GM23338 (cell line): Measurements from ENCODE around the gene OR2L3. TPM values are rescaled to one million over a fixed set of nuclear protein-coding genes. Genes with fewer than 3 reads are reported as not detected.

Experiments used
- ATAC-seq: fragments of 200-7000 bp; cut with Tn5 transposase; 3 replicates; pipeline ENCODE4 v1.9.1; 2020
- DNase-seq: peaks from one replicate; pipeline ENCODE4 v3.0.0-alpha.2; 2015; ENCODE audit warnings: low spot score
- H2AFZ ChIP-seq: fragments of 200-600 bp; sonication (generic); 2 replicates; pipeline ENCODE4 v1.8.0; 2016; ENCODE audit warnings: antibody characterized with exemption, mild to moderate bottlenecking, moderate library complexity
- H3F3A ChIP-seq: fragments of 200-600 bp; sonication (generic); replicated peaks from 2 replicates; pipeline ENCODE4 v1.8.0; 2017; ENCODE audit warnings: antibody characterized with exemption, mixed run types, low read depth
- H3K27ac ChIP-seq: fragments of 200-600 bp; sonication (generic); 2 replicates; pipeline ENCODE4 v1.6.1; 2016; ENCODE audit warnings: low read depth
- H3K27me3 ChIP-seq: fragments of 200-600 bp; sonication (generic); 2 replicates; pipeline ENCODE4 v1.8.0; 2016; ENCODE audit warnings: mild to moderate bottlenecking, mixed run types, moderate library complexity; ENCODE audit not compliant: insufficient read depth
- H3K36me3 ChIP-seq: fragments of 200-600 bp; sonication (generic); 2 replicates; pipeline ENCODE4 v1.8.0; 2016; ENCODE audit warnings: mild to moderate bottlenecking; ENCODE audit not compliant: insufficient read depth
- H3K4me1 ChIP-seq: fragments of 200-600 bp; sonication (generic); 2 replicates; pipeline ENCODE4 v1.8.0; 2016; ENCODE audit warnings: mild to moderate bottlenecking, moderate library complexity; ENCODE audit not compliant: insufficient read depth
- H3K4me2 ChIP-seq: fragments of 200-600 bp; sonication (generic); 2 replicates; pipeline ENCODE4 v1.7.1; 2017; ENCODE audit warnings: mixed run types
- H3K4me3 ChIP-seq: fragments of 200-600 bp; sonication (generic); 2 replicates; pipeline ENCODE4 v1.6.1; 2016; ENCODE audit warnings: mixed run types
- H3K79me2 ChIP-seq: fragments of 200-600 bp; sonication (generic); replicated peaks from 2 replicates; pipeline ENCODE4 v1.8.0; 2017; ENCODE audit warnings: mild to moderate bottlenecking; ENCODE audit not compliant: insufficient read depth
- H3K9me2 ChIP-seq: fragments of 200-600 bp; sonication (generic); 2 replicates; pipeline ENCODE4 v1.8.0; 2017; ENCODE audit not compliant: insufficient read depth
- H4K20me1 ChIP-seq: fragments of 200-600 bp; sonication (generic); replicated peaks from 2 replicates; pipeline ENCODE4 v1.8.0; 2017; ENCODE audit warnings: mild to moderate bottlenecking; ENCODE audit not compliant: insufficient read depth
- H3K27ac Mint-ChIP-seq: 2 replicates; pipeline ENCODE4 v1.8.0; 2020; ENCODE audit warnings: inconsistent platforms, mild to moderate bottlenecking, moderate library complexity, mixed read lengths
- H3K27me3 Mint-ChIP-seq: 3 replicates; pipeline ENCODE4 v1.8.0; 2022; ENCODE audit warnings: low read depth, mild to moderate bottlenecking, moderate library complexity, mixed read lengths, inconsistent platforms; ENCODE audit not compliant: insufficient read depth, poor library complexity
- H3K36me3 Mint-ChIP-seq: 3 replicates; pipeline ENCODE4 v1.8.0; 2021; ENCODE audit warnings: low read depth, mild to moderate bottlenecking, inconsistent platforms, moderate library complexity, mixed read lengths
- H3K4me1 Mint-ChIP-seq: 3 replicates; pipeline ENCODE4 v1.8.0; 2020; ENCODE audit warnings: mild to moderate bottlenecking, inconsistent platforms, mixed read lengths
- H3K4me3 Mint-ChIP-seq: 3 replicates; pipeline ENCODE4 v1.8.0; 2021; ENCODE audit warnings: moderate library complexity, mild to moderate bottlenecking, inconsistent platforms, mixed read lengths
- H3K9me3 Mint-ChIP-seq: 3 replicates; pipeline ENCODE4 v1.8.0; 2020; ENCODE audit warnings: moderate library complexity, mild to moderate bottlenecking, inconsistent platforms, mixed read lengths
- CREB1 ChIP-seq: fragments of 250-450 bp; sonication (Bioruptor Pico); IDR thresholded peaks from 2 replicates; pipeline ENCODE4 v1.5.0; 2020; ENCODE audit warnings: low read depth, mild to moderate bottlenecking, moderate library complexity
- CTCF ChIP-seq, 2 experiments: fragments of 200-600 bp in 1 of 2; sonication (generic) in 1 of 2; conservative IDR thresholded peaks; 2 replicates each; pipeline versions ENCODE4 v1.5.1 to v1.6.1; 2016 to 2017; ENCODE audit warnings: antibody characterized with exemption in 2 of 2, low read depth in 2 of 2, mild to moderate bottlenecking in 2 of 2, moderate library complexity in 1 of 2
- ETS1 ChIP-seq: IDR thresholded peaks from 2 replicates; pipeline ENCODE4 v1.6.1; 2016; ENCODE audit warnings: antibody characterized with exemption
- EZH2 ChIP-seq: fragments of 200-600 bp; sonication (generic); IDR thresholded peaks from one replicate; pipeline ENCODE4 v1.8.0; 2017; ENCODE audit warnings: antibody characterized with exemption, mild to moderate bottlenecking, low read depth; ENCODE audit not compliant: unreplicated experiment
- JUNB ChIP-seq: IDR thresholded peaks from one replicate; pipeline ENCODE4 v1.6.1; 2016; ENCODE audit warnings: antibody characterized with exemption; ENCODE audit not compliant: unreplicated experiment
- ZNF462 ChIP-seq: fragments of 250-450 bp; sonication (Bioruptor Pico); IDR thresholded peaks from 2 replicates; pipeline ENCODE4 v1.5.0; 2020; ENCODE audit warnings: mild to moderate bottlenecking, moderate library complexity
- polyA plus RNA-seq: library from polyadenylated mRNA; unstranded; fragments of >200 nt; fragmentation: Nextera tagmentation; extraction: Ambion mirVana; gene quantifications from 2 replicates; pipeline ENCODE4 v1.2.1, GENCODE V29; 2016
- total RNA-seq: library from RNA; depleted of rRNA; stranded (reverse); fragments of >200 nt; shearing (Covaris generic); gene quantifications from 2 replicates; pipeline ENCODE4 v1.2.3, GENCODE V29; 2014

OR2L3 gene
- total and polyA plus RNA-seq, 2 experiments from 2014 or later: not detected

GRCh38 chr1:248009681-248010080, 37.0 kb upstream of the OR2L3 start:
- DNase-seq (no peak), ATAC-seq (no peak)
- H3K27me3 Mint-ChIP-seq: no peaks in the 10 kb centered on the region
- H3K4me3 ChIP-seq: no peak overlapping the region
- H3K9me3 Mint-ChIP-seq: peaks cover 88% of the 10 kb centered on the region
- H3K27ac ChIP-seq: no peak overlapping the region
- H4K20me1 ChIP-seq: no peaks in the 10 kb centered on the region
- no peaks in the 10 kb centered on the region for H3K27me3 ChIP-seq
- no peak overlapping the region for H3K27ac Mint-ChIP-seq
- no peaks in the 10 kb centered on the region for H3K36me3 ChIP-seq
- peaks cover 17% of the 10 kb centered on the region for H3K36me3 Mint-ChIP-seq
- no peaks in the 10 kb centered on the region for H3K9me2 ChIP-seq
- H3K79me2 ChIP-seq: no peaks in the 10 kb centered on the region
- no peaks in the 10 kb centered on the region for H3K4me1 Mint-ChIP-seq
- no peak overlapping the region for H3K4me2 ChIP-seq
- H3K4me1 ChIP-seq: no peaks in the 10 kb centered on the region
- H3K4me3 Mint-ChIP-seq: no peak overlapping the region
- H3F3A ChIP-seq: no peaks in the 10 kb centered on the region
- TF ChIP-seq EZH2 (no peak), JUNB (no peak), ETS1 (no peak), ZNF462 (CRISPR knock-in tag) (no peak), CREB1 (no peak), CTCF (conservative IDR thresholded peaks at IDR 0.05; ENCODE audit: low read depth in 2 of 2) (no peak)
- no peak overlapping the region for H2AFZ ChIP-seq
